Left kidney (tissue), 2 donors: ENCODE measurements around the gene RNASE7. TPM values are rescaled to one million over a fixed set of nuclear protein-coding genes. Genes with fewer than 3 reads are reported as not detected.
"Not testable (repeated sequence)": the region's sequence is repeated elsewhere in the genome, so short reads cannot be mapped to it uniquely, and the experiment has no call there.

ENCODE experiments used
- DNase-seq: peaks from one replicate; pipeline ENCODE4 v3.0.0-alpha.2; 2013
- polyA plus RNA-seq: library from polyadenylated mRNA; unstranded; fragments of 120-200 nt; gene quantifications from one replicate; pipeline ENCODE4 v1.2.1, GENCODE V29; 2013; ENCODE audit not compliant: insufficient read length

The RNASE7 gene
- polyA plus RNA-seq, 1 donor = 0.55 TPM

DNA sequence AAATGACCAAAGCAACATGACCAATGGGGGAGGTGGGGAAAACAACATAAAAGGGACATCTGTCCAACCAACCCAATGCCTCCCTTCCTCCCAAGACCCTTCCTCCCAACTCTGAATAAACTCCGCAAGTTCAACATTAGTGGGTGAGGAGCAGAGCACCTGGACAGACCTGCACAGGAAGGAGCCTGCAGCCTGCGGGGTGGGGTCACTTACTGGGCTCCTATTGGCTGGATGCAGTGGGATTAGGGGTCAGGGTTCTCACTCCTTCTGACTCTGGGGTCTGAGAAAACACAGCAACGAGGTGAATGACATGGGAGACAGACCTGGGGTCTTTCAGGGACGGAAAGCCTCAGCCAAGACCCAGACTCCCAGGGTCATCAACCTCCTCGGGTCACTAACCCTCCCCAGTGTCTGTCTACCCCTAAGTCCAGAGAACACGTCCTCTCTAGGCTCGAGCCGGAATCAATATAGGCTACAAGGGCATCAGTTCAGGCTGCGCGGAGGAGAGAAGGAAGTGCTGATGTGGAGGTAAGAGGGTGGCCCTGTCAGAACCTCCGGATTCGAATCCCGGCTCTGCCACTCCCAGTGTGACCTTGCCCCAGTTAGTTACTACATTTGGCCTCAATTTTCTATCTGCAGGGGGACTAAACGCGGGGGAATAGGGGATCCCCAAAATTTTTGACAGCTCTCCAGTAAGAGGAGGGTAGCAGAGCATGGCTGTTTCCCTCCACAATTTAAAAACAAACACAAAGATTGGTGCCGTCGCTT, 18.2 kb upstream of the RNASE7 start:
- no peak for DNase-seq

DNA sequence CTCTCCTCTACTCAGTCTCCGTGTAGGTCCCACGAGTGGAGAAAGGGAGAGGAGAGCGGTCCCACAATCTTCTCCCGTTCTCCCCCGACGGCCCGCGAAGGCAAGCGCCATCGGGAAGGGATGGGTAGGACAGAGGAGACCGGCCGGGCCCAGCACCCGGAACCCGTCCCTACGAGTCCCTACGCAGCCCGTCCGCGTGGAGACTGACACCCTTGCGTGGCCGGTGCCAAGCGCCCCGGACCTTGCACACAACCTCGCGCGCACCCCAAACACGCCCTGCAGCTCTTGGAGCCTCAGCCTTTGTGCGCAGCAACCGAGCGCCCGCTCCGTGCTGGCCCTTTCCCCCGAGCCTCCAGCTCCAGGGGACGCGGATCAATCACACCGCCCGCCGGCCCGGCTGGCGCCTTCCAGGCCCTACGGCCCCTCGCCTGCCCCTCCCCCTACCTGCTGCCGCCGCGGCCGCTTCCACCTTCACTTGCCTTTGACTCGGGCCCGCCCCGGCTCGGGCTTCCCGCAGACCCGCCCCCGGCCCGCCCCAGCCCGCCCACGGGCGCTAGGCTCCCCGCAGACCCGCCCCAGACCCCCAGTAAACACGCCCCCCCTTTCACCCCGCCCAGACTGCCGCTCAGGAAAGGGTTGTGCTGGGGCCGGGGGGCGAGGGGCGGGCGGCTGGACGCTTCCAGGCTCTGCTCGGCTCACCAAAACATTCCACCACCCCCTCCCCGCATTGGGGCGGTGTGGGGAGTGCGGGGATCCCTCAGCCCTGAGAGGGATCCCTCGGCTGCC, 17.4 kb upstream of the RNASE7 start, which contains the start of gene NDRG2:
NDRG2 (minus strand) TSS at position 477 of the 786 bp plus-strand sequence. CDS start 1,746 bp downstream, outside the sequence.
- DNase-seq = peak; percentile 77

DNA sequence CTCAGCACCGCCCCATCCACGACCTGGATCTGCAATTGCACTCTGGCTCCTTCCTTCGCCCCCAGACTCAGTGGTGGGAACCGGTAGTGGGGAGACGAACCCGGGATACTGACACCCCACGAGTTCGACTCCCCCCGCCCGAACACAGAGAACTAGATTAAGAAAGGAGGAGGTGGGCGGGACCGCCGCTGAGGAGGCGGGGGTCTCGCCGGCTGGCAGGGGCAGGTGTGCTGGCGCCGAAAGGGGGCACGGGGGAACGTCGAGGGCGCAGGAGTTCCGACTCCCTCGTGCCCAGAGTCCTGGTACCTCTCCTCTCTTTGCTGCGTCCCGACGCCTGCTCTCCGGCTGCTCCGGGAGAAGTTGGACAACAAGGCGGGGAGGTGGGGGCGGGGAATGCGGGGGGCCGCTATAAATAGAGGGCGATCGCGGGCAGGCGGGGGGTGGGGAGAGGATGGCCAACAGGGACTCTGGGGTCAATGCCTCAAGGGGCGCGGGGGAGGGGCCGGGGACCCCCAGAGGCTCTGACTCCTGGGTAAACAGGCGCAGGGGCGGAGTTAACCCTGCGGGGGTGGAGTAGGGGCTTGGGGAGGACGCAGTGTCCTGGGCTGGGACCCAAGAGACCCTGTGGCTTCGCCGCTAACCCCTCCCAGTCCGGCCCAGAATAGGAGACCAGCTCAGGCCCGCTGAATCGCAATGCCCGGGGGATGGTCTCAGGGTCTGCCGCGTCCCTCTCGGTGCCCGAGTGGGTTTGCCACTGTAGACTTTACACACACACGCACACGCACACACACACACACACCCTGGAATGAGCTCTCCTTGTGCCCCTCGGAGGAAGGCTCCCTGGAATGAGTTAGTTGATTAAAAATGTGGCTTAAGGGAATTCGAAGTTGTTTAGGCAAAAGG, 16.5 kb upstream of the RNASE7 start:
- DNase-seq = no peak

DNA sequence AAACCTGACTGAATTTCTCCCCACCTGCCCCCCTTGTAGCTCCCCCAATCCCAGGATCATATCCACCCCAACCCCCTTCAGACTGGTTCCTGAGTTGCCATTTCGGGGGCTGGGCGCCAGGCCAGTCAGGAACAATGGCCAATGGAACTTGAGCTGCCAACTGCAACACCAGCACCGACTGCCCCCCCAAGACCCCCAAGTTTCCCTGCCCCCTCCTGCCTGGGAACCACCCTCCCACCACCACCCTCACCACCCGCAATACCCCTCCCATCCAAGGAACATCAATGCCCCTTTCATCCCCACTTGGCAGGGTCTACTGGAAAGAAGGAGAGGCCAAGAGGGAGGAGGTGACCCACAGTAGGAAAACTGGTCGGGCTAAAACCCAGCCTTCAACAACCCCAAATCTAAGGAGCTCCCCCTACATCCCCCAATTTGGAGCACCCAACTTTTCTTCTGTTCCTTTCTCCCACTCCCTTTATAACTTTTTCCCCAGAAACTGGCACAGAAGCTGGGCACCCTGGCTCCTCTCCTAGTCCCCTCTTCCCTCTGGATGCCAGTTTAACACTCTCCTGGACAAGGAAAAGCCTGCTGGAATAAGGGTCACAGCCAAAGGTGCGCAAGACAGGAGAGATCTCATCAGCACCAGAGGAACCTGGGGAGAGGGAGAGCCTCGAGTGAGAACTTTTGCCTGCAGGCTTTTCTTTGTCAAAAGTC, 15.7 kb upstream of the RNASE7 start:
- no peak for DNase-seq

DNA sequence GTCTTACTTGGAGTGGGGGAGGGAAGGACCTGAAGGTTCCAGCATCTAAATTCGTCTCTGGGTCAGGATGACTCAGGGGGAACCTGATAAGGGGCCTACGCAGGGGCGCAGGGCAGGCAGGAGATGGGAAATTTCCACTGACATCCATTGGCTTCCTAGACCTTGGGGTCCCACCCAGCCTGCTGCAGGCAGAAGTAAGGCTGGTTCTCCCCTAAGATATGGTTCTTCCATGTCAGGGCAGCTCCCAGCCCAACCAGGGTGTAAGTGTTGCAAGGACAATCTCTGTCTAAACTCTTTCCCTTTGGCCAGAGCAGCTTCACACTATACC, 15.2 kb upstream of the RNASE7 start:
- DNase-seq = no peak

DNA sequence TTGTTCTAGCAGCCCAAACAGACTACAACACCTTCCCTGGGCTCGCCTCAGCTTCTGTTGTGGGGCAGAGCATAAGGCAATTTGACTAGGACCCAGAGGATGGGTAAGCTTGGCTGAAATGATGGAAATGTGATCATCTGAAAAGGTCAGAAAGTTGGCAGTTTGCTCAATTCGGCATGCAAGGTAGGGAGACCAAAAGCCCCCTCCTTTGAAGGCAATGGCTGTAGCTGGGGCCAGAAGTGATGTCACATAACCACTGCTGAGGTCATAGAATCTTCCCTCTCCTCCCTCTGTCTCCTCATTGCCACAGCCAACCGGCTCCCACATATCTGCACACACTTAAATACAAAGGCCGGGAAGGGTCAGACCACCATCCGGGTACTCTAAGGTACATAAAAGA, 12.2 kb upstream of the RNASE7 start, which contains the start of gene TPPP2:
TPPP2 (plus strand) TSS at position 301 of the 400 bp plus-strand sequence. CDS start 365 bp downstream, outside the sequence.
- DNase-seq = no peak

DNA sequence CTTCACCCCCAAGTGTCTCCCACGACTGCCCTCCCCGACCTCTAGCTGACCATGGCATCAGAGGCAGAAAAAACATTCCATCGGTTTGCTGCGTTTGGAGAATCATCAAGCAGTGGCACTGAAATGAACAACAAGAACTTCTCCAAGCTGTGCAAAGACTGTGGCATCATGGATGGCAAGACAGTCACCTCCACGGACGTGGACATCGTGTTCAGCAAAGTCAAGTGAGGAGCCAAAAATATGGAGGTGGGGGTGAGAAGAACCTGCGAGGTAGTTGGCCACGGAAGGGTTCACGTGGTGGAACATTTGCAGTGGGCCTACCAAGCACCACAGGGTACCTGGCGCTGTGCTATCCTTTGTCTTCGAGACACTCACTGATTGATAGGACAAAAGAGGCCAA, 11.6 kb upstream of the RNASE7 start:
- DNase-seq = no peak

DNA sequence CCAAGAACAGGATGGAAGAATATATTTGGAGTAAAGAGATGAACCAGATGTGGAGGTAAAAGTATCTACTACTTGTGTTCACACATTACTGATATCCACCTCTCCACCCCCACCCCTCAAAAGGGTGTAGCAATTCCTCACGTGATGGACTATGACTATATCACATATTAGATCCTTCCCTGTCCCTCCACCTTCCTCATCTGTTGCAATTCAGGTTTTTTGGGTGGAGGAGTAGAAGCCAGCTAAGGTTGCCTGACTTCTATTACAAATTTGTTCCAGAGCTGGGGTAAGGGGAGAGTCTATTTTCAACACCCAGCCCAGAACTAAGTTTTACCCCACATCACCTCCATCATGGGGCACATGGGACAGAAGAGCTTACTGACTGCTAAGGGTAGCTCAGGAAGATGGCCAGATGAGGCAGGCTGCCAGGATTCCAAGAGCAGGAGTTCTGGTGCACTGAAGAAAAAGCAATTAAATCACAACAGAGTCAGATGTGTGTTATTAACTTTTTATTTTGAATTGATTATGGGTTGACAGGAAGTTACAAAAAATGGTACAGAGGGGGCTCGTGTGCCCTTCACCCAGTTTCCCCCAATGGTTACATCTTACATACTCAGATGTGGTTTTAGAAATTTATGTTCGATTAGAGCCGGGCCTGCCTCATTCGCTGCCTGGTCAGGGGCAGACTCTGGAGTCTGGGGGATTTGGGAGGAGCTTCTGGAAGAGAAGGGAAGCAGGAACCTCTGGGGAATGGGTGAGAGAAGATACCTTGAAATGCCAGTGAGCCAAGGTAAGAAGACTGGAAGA, 9.6 kb upstream of the RNASE7 start:
- no peak for DNase-seq

DNA sequence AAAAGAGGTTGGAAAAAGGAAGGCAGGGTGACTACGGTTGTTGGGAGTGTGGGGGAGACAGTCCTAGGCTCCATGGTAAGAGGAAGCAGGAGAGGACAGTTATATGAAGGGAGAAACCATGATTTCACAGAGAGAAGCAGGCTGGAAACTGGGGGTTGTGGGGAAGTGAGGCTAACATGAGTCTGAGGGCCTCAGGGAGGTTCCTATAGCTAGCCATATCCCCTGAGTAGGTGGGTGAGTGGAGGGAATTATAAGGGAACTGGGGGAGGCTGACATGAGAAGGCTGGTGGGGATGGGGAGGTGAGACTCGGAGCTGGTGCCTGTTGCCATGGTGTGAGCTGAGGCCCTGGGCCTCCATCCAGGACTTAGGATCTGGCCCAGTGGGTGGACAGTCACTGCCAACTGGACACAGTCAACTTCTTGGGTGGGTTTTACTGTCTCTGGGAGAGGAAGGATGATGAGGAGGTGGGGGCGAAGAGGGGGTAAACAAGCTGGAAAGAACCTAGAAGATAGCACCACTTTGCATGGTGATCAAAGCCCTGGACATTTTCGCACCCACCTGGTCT, 8.9 kb upstream of the RNASE7 start:
- DNase-seq = no peak

DNA sequence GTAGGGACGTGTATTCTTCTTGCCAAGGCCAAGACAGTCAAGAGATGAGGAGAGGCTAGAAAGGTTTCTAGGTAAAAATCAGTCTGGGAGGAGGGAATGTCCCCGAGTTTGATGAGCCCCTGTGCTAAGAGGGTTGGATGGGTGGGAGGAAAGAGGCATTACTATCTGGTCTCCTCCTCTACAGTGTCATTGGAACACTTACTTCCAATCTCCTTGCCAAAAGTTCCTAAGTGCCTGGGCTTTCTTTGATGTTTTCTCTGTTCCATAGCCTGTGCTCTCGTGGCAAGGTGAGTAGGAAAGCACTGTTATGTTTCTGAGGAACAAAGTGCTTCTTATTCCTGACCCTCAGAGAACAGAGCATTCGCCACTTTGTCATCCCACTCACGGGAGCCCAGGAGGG, 7.5 kb upstream of the RNASE7 start, which contains the start of gene RNASE13:
RNASE13 (minus strand) TSS at position 101 of the 400 bp plus-strand sequence. CDS start 519 bp downstream, outside the sequence.
- DNase-seq = no peak

DNA sequence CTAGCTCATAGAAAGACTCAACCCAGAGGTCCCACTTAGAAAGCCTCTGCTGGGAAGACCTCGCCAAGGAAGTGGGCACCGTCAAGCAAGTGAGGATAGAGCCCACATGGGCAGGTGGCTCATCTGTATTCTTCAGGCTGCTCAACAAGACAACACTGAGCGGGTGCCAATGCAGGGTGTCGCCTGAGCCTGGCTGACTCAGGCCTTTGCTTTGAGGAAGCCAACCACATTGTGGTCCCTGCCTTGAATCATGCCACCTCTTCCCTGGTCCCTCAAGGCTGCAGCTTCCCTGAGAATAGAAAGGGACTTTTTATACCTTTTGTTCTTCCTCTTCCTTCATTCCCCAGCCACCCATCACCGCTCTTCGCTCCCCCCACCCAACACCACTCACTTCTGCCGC, 5.4 kb upstream of the RNASE7 start:
- no peak for DNase-seq

DNA sequence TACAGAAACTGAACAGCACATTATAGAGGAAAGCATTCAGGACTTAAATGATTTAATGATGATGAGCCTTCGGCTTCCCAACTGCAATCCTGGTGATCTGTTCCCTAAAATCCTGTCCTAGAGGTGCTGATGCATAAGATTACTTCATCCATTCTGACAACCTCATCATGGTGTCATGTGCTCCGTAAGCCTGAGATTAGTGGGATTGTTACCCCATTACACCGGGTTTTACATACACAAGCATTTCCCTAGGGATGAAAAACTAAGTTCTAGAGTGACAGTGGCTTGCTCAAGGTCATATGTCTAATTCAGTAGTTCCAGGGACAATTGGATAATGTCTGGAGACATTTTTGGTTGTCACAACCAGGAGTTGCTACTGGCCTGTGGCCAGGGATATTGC, 5.0 kb upstream of the RNASE7 start:
- DNase-seq = no peak

DNA sequence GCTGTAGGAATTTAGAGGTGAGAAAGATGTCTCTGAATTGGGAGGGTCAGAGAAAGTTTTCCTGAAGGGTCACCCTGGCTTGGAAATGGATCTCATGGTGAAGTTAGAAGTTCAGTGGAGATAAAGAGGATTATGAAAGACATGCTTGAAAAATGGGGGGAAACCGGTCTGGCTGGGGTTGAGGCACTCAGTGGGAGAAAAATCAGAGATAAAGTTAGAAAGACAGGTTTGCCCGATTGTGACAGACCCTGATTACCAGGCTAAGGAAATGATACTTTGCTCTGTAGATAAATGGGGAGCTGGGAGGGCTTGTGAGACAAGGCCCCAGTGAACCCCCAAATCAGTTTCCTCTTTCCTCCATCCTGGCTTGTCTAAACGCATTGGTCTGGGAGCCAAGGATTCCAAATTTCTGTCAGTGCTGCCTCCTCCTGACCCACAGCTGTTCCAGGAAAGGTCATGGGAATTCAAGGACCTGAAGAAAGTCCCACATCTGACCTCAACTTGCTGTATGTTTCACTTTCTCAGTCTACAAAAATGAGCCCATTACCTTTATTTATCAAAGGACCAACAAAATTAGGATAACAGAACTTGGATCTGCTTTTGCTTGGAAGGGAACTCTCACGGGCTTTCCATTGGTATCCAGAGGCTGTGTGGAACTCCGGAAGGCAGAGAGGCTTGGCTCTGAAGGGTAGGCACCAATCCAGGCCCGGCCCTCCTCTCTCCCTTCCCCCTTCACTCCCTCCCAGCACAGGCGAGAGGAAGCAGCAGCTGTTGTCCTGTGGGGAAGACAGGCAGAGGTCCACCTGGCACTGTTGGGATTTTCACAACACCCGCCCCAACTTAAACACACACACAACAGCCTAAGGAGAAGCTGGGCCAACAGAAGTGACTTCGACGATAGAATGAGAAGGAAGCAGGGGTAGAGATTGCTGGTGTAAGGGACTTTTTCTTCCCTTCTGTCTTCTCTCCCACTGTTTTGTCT, 3.4 kb upstream of the RNASE7 start:
- DNase-seq = no peak

DNA sequence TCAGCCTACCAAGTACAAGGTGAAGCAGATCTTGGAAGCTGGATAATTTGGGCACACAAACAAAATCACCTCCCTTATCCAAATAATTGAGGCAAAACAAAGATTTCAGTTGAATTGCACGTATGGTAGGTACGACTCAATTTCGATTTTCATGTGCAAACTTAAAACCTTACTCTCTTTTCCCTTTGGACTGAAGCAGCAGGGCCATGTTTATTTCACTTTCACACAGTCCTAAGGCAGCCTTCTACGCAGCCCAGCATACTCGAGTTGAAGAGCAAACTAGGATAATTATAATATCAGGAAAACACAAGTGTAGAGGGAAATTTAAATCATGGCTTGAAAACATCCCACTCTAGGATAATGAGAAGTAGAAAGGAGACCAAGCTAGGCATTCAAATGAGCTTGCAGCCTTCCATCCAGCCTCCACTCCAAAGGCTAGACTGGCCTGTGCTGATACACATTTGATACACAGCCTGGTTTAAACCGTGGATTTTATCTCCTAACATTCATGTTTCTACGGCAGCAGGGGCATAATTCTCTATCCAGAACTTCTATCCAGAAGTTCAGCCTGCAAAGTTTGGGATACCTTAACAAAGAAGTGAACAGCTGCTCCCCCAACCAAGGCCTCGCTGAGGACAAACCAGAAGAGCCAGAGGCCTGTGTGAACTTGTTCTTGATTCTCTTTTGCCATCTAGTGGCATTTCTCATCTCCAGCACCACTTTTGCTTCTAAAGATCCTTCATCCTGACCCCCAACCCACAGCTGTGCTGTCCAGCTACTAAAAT, 2.4 kb upstream of the RNASE7 start:
- DNase-seq = peak; percentile 80

DNA sequence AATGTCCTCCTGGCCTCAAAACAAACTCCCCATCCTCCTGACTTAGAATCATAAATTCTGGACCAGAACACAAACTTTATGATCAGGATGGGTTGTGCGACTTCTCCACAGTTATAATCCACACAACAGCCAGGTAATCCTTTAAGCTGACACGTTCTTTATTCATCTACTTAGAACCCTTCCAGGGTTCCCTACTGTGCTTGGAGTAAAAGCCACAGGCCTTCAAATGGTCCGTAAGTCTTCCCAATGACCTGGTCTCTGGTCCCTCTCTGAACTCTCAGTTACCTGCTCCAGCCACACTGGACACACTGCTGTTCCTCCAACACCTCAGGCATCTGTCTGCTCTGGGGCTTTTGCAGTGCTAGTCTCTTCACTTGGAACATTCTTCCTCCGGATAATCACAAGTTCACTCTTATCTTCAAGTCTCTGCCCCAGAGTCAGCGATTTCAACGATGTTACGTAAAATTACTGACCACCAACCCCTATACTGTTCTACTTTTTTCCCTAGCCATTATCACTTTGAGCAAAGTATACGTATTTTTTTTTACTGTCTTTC, 1.7 kb upstream of the RNASE7 start:
- no peak for DNase-seq

DNA sequence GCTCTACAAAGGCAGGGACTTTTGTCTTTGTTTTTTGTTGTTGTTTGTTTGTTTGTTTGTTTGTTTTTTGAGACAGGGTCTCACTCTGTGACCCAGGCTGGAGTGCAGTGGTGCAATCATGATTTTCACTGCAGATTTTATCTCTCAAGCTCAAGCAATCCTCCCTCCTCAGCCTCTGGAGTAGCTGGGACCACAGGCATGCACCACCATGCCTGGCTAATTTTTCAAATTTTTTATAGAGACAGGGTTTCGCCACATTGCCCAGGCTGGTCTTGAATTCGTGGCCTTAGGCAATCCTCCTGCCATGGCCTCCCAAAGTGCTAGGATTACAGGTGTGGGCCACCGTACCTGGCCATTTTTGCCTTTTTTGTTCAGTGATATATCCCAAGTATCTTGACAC, 1.2 kb upstream of the RNASE7 start:
- DNase-seq = not testable (repeated sequence)

DNA sequence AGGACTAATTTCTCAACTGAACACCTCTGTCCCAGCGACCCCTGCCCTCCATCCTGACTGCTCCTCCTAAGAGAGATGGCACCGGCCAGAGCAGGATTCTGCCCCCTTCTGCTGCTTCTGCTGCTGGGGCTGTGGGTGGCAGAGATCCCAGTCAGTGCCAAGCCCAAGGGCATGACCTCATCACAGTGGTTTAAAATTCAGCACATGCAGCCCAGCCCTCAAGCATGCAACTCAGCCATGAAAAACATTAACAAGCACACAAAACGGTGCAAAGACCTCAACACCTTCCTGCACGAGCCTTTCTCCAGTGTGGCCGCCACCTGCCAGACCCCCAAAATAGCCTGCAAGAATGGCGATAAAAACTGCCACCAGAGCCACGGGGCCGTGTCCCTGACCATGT, 756 bp downstream of the RNASE7 start:
- DNase-seq = no peak
